ENCODE measurements around the gene GPR37. TPM values are rescaled to one million over a fixed set of nuclear protein-coding genes. Genes with fewer than 3 reads are reported as not detected.

Gene GPR37
- polyA plus RNA-seq, 1 of the 3 experiments (the other 2 are of a cell fraction): 0.03 TPM

DNA sequence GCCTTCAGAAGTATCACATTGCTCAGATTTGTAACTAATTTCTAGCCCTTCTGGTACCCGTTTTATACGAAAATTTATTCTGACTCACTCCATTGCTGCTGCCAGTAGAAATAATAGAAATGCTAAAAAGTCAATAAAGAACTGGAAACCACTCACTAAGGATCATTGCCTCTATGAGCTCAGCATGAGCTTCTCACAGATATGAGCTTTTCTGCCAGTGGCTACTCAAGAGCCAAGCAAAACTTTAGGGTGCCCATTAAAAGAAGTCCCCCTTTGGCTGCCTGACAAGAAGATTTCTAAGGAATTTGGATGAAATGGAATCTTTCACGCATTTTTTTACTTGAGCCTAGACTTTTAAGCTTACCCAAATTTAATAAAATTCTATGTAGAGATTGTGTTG is 52.5 kb downstream of the GPR37 start:
- no peaks in the 10 kb centered on the region for H3K27me3 ChIP-seq (ENCODE audit: insufficient read depth)
- no peak overlapping the region for H3K4me3 ChIP-seq (ENCODE audit: low read depth in 2 of 2, low read length in 1 of 2)
- no peaks in the 10 kb centered on the region for H3F3A ChIP-seq (replicated peaks; ENCODE audit: insufficient read depth)
- H3K36me3 ChIP-seq (replicated peaks in 1 of 2; ENCODE audit: control insufficient read depth in 1 of 2, insufficient read depth in 2 of 2, low read length in 1 of 2): no peaks in the 10 kb centered on the region
- no peak for TF ChIP-seq ELF1 (IDR thresholded peaks at IDR 0.05)
- no peak for TF ChIP-seq MEF2A (IDR thresholded peaks at IDR 0.05; ENCODE audit: borderline replicate concordance, low read depth)
- TF ChIP-seq JUND (IDR thresholded peaks at IDR 0.05): no peak
- TF ChIP-seq, protein P1, sequence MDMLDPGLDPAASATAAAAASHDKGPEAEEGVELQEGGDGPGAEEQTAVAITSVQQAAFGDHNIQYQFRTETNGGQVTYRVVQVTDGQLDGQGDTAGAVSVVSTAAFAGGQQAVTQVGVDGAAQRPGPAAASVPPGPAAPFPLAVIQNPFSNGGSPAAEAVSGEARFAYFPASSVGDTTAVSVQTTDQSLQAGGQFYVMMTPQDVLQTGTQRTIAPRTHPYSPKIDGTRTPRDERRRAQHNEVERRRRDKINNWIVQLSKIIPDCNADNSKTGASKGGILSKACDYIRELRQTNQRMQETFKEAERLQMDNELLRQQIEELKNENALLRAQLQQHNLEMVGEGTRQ (IDR thresholded peaks at IDR 0.05; ENCODE audit: borderline replicate concordance, low read depth, low read length): no peak
- no peak for TF ChIP-seq RCOR1 (IDR thresholded peaks at IDR 0.05; ENCODE audit: low read length)
- TF ChIP-seq, protein P2, sequence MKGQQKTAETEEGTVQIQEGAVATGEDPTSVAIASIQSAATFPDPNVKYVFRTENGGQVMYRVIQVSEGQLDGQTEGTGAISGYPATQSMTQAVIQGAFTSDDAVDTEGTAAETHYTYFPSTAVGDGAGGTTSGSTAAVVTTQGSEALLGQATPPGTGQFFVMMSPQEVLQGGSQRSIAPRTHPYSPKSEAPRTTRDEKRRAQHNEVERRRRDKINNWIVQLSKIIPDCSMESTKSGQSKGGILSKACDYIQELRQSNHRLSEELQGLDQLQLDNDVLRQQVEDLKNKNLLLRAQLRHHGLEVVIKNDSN (IDR thresholded peaks at IDR 0.05; ENCODE audit: borderline replicate concordance, low read depth): no peak
- TF ChIP-seq, protein P3, sequence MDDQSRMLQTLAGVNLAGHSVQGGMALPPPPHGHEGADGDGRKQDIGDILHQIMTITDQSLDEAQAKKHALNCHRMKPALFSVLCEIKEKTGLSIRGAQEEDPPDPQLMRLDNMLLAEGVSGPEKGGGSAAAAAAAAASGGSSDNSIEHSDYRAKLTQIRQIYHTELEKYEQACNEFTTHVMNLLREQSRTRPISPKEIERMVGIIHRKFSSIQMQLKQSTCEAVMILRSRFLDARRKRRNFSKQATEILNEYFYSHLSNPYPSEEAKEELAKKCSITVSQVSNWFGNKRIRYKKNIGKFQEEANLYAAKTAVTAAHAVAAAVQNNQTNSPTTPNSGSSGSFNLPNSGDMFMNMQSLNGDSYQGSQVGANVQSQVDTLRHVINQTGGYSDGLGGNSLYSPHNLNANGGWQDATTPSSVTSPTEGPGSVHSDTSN (IDR thresholded peaks at IDR 0.05): no peak
- no peak for TF ChIP-seq TCF12 (IDR thresholded peaks at IDR 0.05)
- TF ChIP-seq YY1 (IDR thresholded peaks at IDR 0.05; ENCODE audit: low read depth): no peak
- TF ChIP-seq, protein P4, sequence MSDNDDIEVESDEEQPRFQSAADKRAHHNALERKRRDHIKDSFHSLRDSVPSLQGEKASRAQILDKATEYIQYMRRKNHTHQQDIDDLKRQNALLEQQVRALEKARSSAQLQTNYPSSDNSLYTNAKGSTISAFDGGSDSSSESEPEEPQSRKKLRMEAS (IDR thresholded peaks at IDR 0.05; ENCODE audit: low read depth): no peak
- TF ChIP-seq NFIC (IDR thresholded peaks at IDR 0.05; ENCODE audit: borderline replicate concordance): no peak
- TF ChIP-seq FOXM1 (IDR thresholded peaks at IDR 0.05; ENCODE audit: low read depth): no peak
- TF ChIP-seq NRF1 (IDR thresholded peaks at IDR 0.05; ENCODE audit: low read depth, low read length): no peak
- TF ChIP-seq, protein P5, sequence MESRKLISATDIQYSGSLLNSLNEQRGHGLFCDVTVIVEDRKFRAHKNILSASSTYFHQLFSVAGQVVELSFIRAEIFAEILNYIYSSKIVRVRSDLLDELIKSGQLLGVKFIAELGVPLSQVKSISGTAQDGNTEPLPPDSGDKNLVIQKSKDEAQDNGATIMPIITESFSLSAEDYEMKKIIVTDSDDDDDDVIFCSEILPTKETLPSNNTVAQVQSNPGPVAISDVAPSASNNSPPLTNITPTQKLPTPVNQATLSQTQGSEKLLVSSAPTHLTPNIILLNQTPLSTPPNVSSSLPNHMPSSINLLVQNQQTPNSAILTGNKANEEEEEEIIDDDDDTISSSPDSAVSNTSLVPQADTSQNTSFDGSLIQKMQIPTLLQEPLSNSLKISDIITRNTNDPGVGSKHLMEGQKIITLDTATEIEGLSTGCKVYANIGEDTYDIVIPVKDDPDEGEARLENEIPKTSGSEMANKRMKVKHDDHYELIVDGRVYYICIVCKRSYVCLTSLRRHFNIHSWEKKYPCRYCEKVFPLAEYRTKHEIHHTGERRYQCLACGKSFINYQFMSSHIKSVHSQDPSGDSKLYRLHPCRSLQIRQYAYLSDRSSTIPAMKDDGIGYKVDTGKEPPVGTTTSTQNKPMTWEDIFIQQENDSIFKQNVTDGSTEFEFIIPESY (IDR thresholded peaks at IDR 0.05; ENCODE audit: borderline replicate concordance, low read depth): no peak
- TF ChIP-seq SIN3A (IDR thresholded peaks at IDR 0.05; ENCODE audit: borderline replicate concordance, low read depth, low read length): no peak
- TF ChIP-seq FOSL2 (IDR thresholded peaks at IDR 0.05; ENCODE audit: borderline replicate concordance, low read depth): no peak
- TF ChIP-seq, protein P6, sequence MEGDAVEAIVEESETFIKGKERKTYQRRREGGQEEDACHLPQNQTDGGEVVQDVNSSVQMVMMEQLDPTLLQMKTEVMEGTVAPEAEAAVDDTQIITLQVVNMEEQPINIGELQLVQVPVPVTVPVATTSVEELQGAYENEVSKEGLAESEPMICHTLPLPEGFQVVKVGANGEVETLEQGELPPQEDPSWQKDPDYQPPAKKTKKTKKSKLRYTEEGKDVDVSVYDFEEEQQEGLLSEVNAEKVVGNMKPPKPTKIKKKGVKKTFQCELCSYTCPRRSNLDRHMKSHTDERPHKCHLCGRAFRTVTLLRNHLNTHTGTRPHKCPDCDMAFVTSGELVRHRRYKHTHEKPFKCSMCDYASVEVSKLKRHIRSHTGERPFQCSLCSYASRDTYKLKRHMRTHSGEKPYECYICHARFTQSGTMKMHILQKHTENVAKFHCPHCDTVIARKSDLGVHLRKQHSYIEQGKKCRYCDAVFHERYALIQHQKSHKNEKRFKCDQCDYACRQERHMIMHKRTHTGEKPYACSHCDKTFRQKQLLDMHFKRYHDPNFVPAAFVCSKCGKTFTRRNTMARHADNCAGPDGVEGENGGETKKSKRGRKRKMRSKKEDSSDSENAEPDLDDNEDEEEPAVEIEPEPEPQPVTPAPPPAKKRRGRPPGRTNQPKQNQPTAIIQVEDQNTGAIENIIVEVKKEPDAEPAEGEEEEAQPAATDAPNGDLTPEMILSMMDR (IDR thresholded peaks at IDR 0.05): no peak
- TF ChIP-seq TEAD4 (IDR thresholded peaks at IDR 0.05; ENCODE audit: borderline replicate concordance, insufficient read depth): no peak
- H4K20me1 ChIP-seq (ENCODE audit: insufficient read depth): no peaks in the 10 kb centered on the region
- H3K4me1 ChIP-seq (ENCODE audit: control insufficient read depth in 1 of 2, insufficient read depth in 2 of 2, low read depth in 1 of 2, low read length in 1 of 2): no peaks in the 10 kb centered on the region
- H3K79me2 ChIP-seq (ENCODE audit: insufficient read depth): no peaks in the 10 kb centered on the region
- no peak for DNase-seq
- no peak overlapping the region for H3K27ac ChIP-seq (ENCODE audit: low read depth in 2 of 2, low read length in 1 of 2)
- H2AFZ ChIP-seq (ENCODE audit: low read depth): no peak overlapping the region
- no peaks in the 10 kb centered on the region; the same call in 1 of the 2 replicates for H3K9me2 ChIP-seq
- 35% methylated on average over 3 of the region's 3 CpGs for WGBS (ENCODE audit: low lambda C conversion rate)
- ChIA-PET CTCF (no interaction called here), POLR2A (no interaction called here)
- H3K4me2 ChIP-seq: no peak overlapping the region
- H3K9ac ChIP-seq: no peak overlapping the region
- no peaks in the 10 kb centered on the region for H3K9me3 ChIP-seq

All from SK-N-SH (cell line).